Tibial nerve (tissue), 4 donors: ENCODE results near the gene CACNA1H.

Source experiments
- CTCF ChIP-seq, 5 experiments: fragments of 200-600 bp in 3 of 5; fragments of 450-650 bp in 2 of 5; sonication (generic) in 3 of 5; IDR thresholded peaks; one replicate each; pipeline ENCODE4 v1.5.1; 2016 to 2019; ENCODE audit warnings: antibody characterized with exemption in 5 of 5, mild to moderate bottlenecking in 3 of 5, moderate library complexity in 2 of 5
- EP300 ChIP-seq, 2 donors: sonication (generic); formaldehyde crosslinking; IDR thresholded peaks; one replicate each; pipeline ENCODE4 v1.6.1; 2017; ENCODE audit warnings: antibody characterized with exemption in 2 of 2, mild to moderate bottlenecking in 1 of 2
- POLR2A ChIP-seq, 2 donors: fragments of 450-650 bp; IDR thresholded peaks; one replicate each; pipeline ENCODE4 v1.6.1; 2017; ENCODE audit warnings: antibody characterized with exemption in 2 of 2, mild to moderate bottlenecking in 2 of 2, moderate library complexity in 2 of 2

- TF ChIP-seq CTCF (IDR thresholded peaks at IDR 0.05) (no peak), POLR2A (IDR thresholded peaks at IDR 0.05) (no peak), EP300 (IDR thresholded peaks at IDR 0.05) (no peak)
Observed at GRCh38 chr16:1202274-1202673, 49.4 kb downstream of the CACNA1H start.
